Islet precursor cell (in vitro differentiated cells): Measurements from ENCODE around the gene TBX20.
A peak's percentile ranks its signal among the peaks of the same experiment; 100 is the strongest.
"Not testable (repeated sequence)": the region's sequence is repeated elsewhere in the genome, so short reads cannot be mapped to it uniquely, and the experiment has no call there.

Experiments used
- DNase-seq: peaks from one replicate; pipeline ENCODE4 v3.0.0-alpha.2; 2018

Gene TBX20

GRCh38 chr7:35254496-35255442, 869 bp upstream of the TBX20 start:
- DNase-seq: peak; percentile 82

- peak; percentile 61 for DNase-seq
Observed at GRCh38 chr7:35253460-35253709, 515 bp downstream of the TBX20 start.

GRCh38 chr7:35252612-35253459, 1.1 kb downstream of the TBX20 start:
- no peak for DNase-seq

- no peak for DNase-seq
Observed at GRCh38 chr7:35251606-35252310, 2.1 kb downstream of the TBX20 start.

GRCh38 chr7:35250941-35251340, 3.0 kb downstream of the TBX20 start:
- no peak for DNase-seq

GRCh38 chr7:35250452-35250851, 3.4 kb downstream of the TBX20 start:
- DNase-seq: no peak

- peak; percentile 62 for DNase-seq
Observed at GRCh38 chr7:35249537-35249907, 4.4 kb downstream of the TBX20 start.

- DNase-seq: no peak
Observed at GRCh38 chr7:35248576-35249536, 5.0 kb downstream of the TBX20 start.

GRCh38 chr7:35246819-35247218, 7.1 kb downstream of the TBX20 start:
- DNase-seq: no peak

GRCh38 chr7:35241884-35242283, 12.0 kb downstream of the TBX20 start:
- DNase-seq: no peak

- DNase-seq: no peak
Observed at GRCh38 chr7:35241436-35241835, 12.5 kb downstream of the TBX20 start.

- DNase-seq: not testable (repeated sequence)
Observed at GRCh38 chr7:35241008-35241407, 12.9 kb downstream of the TBX20 start.

GRCh38 chr7:35238456-35238855, 15.4 kb downstream of the TBX20 start:
- DNase-seq: not testable (repeated sequence)

- DNase-seq: no peak
Observed at GRCh38 chr7:35232994-35233393, 20.9 kb downstream of the TBX20 start.

GRCh38 chr7:35231221-35231620, 22.7 kb downstream of the TBX20 start:
- not testable (repeated sequence) for DNase-seq

GRCh38 chr7:35229116-35229780, 24.7 kb downstream of the TBX20 start:
- DNase-seq: not testable (repeated sequence)

GRCh38 chr7:35228496-35229051, 25.3 kb downstream of the TBX20 start:
- not testable (repeated sequence) for DNase-seq

GRCh38 chr7:35227438-35227837, 26.5 kb downstream of the TBX20 start:
- not testable (repeated sequence) for DNase-seq

GRCh38 chr7:35222445-35222844, 31.5 kb downstream of the TBX20 start:
- DNase-seq: not testable (repeated sequence)

GRCh38 chr7:35220176-35220575, 33.7 kb downstream of the TBX20 start:
- DNase-seq: not testable (repeated sequence)

GRCh38 chr7:35216033-35216432, 37.9 kb downstream of the TBX20 start:
- DNase-seq: not testable (repeated sequence)
